OCI-LY3 (cell line): ENCODE data around the gene SUCNR1.

Source experiments
- EZH2phosphoT487 ChIP-seq: fragments of 200-600 bp; shearing (Covaris generic); IDR thresholded peaks from 2 replicates; pipeline ENCODE4 v1.6.1; 2018; ENCODE audit warnings: antibody characterized with exemption, mixed run types, low read depth
- TF ChIP-seq, protein P1 (sequence below): fragments of 200-600, 300-600 bp; sonication (generic); IDR thresholded peaks from 2 replicates; pipeline ENCODE4 v1.5.1; 2014; ENCODE audit warnings: antibody characterized with exemption, low read length, low read depth

DNA sequence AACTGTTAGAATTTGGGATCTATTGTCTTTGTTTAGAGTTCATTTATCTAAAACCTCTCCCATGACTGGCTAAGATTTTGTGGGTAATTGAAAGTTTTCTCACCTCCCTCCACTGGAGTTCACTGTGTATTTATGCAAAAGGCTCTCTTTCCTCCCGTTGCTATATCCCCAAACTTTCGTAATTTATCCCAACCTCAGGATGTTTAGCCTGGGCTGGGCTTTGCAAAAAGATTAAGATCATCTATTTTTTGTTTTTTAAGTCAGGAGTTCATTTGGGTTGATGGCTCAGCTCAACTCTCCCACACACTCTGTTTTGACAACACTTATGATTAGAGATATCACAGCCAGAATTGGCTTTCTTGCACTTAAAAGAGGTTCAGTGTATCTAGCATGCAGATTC is 27.0 kb downstream of the SUCNR1 start:
- TF ChIP-seq, protein P1, sequence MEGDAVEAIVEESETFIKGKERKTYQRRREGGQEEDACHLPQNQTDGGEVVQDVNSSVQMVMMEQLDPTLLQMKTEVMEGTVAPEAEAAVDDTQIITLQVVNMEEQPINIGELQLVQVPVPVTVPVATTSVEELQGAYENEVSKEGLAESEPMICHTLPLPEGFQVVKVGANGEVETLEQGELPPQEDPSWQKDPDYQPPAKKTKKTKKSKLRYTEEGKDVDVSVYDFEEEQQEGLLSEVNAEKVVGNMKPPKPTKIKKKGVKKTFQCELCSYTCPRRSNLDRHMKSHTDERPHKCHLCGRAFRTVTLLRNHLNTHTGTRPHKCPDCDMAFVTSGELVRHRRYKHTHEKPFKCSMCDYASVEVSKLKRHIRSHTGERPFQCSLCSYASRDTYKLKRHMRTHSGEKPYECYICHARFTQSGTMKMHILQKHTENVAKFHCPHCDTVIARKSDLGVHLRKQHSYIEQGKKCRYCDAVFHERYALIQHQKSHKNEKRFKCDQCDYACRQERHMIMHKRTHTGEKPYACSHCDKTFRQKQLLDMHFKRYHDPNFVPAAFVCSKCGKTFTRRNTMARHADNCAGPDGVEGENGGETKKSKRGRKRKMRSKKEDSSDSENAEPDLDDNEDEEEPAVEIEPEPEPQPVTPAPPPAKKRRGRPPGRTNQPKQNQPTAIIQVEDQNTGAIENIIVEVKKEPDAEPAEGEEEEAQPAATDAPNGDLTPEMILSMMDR, result no peak
- TF ChIP-seq EZH2phosphoT487, result no peak
